ENCODE data around the gene PLA2G5. TPM values are rescaled to one million over a fixed set of nuclear protein-coding genes. Genes with fewer than 3 reads are reported as not detected.

The PLA2G5 gene
- polyA plus RNA-seq, 1 donor (not counting 4 experiments of a cell fraction or from before 2014, with no cell fraction given): 0.16 TPM

DNA sequence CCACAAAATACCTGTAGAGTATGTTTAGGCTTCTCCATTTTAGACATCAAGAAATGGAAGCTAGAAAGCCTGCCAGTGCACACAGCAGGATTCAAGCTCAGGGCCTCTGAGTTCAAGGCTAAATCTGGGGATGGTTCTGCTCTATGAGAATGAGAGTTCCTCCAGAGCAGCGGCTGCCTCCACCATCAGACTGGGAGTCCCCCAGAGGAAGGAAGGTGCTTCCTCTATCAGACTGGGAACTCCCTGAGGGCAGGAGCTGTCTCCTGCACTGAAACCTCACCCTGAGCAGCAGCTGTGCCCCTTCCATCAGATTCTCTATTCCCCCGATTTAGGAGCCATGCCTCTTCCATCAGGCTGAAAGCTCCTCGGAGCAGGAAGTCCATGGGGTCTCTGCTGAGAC is 20.1 kb downstream of the PLA2G5 start:
- Histone ChIP-seq H3K4me1 (ENCODE audit: control insufficient read depth, extremely low read depth, insufficient read depth, low read length) (no peaks in the 10 kb centered on the region), H4K20me1 (ENCODE audit: control insufficient read depth, extremely low read depth, insufficient read depth, low read length) (no peaks in the 10 kb centered on the region), H3K4me3 (ENCODE audit: control insufficient read depth in 2 of 3, extremely low read depth in 1 of 3, insufficient read depth in 2 of 3, low read depth in 1 of 3, low read length in 3 of 3) (no peak overlapping the region), H3K36me3 (ENCODE audit: control insufficient read depth in 2 of 2, extremely low read depth in 1 of 2, insufficient read depth in 2 of 2, low read length in 2 of 2) (no peaks in the 10 kb centered on the region), H2AFZ (ENCODE audit: control insufficient read depth, low read length) (no peak overlapping the region), H3K27me3 (ENCODE audit: control insufficient read depth, extremely low read depth, insufficient read depth, low read length) (peaks cover 6% of the 10 kb centered on the region), H3K79me2 (ENCODE audit: control insufficient read depth, insufficient read depth, low read length) (no peaks in the 10 kb centered on the region), H3K4me2 (ENCODE audit: control insufficient read depth, extremely low read depth, insufficient read depth, low read depth, low read length) (no peak overlapping the region), H3K27ac (ENCODE audit: control insufficient read depth, insufficient read depth, low read length) (no peak overlapping the region), H3K9me3 (ENCODE audit: control insufficient read depth, low read depth, low read length) (no peaks in the 10 kb centered on the region), H3K9me1 (ENCODE audit: control insufficient read depth, extremely low read depth, insufficient read depth, low read length) (no peaks in the 10 kb centered on the region), H3K9ac (ENCODE audit: control insufficient read depth, extremely low read depth, insufficient read depth, low read length) (no peak overlapping the region)
- TF ChIP-seq, protein P1, sequence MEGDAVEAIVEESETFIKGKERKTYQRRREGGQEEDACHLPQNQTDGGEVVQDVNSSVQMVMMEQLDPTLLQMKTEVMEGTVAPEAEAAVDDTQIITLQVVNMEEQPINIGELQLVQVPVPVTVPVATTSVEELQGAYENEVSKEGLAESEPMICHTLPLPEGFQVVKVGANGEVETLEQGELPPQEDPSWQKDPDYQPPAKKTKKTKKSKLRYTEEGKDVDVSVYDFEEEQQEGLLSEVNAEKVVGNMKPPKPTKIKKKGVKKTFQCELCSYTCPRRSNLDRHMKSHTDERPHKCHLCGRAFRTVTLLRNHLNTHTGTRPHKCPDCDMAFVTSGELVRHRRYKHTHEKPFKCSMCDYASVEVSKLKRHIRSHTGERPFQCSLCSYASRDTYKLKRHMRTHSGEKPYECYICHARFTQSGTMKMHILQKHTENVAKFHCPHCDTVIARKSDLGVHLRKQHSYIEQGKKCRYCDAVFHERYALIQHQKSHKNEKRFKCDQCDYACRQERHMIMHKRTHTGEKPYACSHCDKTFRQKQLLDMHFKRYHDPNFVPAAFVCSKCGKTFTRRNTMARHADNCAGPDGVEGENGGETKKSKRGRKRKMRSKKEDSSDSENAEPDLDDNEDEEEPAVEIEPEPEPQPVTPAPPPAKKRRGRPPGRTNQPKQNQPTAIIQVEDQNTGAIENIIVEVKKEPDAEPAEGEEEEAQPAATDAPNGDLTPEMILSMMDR (optimal IDR thresholded peaks at IDR 0.05 in 1 of 3, IDR thresholded peaks at IDR 0.05 in 1 of 3, conservative IDR thresholded peaks at IDR 0.05 in 1 of 3; ENCODE audit: extremely low read depth in 1 of 3, insufficient read depth in 2 of 3, low read length in 3 of 3): no peak
- no peak for TF ChIP-seq EZH2 (IDR thresholded peaks at IDR 0.05; ENCODE audit: low read length)
- no peak for FAIRE-seq
- no peak for DNase-seq (ENCODE audit: low read depth, low spot score)
- dilution Hi-C loops (cut with MboI; ENCODE audit: extremely low pct_ligation_motif_present, low sequenced_read_pairs): no loop called here

DNA sequence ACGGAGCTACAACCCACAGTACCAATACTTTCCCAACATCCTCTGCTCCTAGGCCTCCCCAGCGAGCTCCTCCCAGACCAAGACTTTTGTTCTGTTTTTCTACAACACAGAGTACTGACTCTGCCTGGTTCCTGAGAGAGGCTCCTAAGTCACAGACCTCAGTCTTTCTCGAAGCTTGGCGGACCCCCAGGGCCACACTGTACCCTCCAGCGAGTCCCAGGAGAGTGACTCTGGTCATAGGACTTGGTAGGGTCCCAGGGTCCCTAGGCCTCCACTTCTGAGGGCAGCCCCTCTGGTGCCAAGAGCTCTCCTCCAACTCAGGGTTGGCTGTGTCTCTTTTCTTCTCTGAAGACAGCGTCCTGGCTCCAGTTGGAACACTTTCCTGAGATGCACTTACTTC is 20.6 kb downstream of the PLA2G5 start:
- DNase-seq (ENCODE audit: low read depth, low spot score) (no peak), FAIRE-seq (no peak)
- Histone ChIP-seq H3K27me3 (ENCODE audit: control insufficient read depth, extremely low read depth, insufficient read depth, low read length) (peaks cover 6% of the 10 kb centered on the region), H3K27ac (ENCODE audit: control insufficient read depth, insufficient read depth, low read length) (no peak overlapping the region), H3K4me3 (ENCODE audit: control insufficient read depth in 2 of 3, extremely low read depth in 1 of 3, insufficient read depth in 2 of 3, low read depth in 1 of 3, low read length in 3 of 3) (no peak overlapping the region), H3K9me3 (ENCODE audit: control insufficient read depth, low read depth, low read length) (no peaks in the 10 kb centered on the region), H3K4me2 (ENCODE audit: control insufficient read depth, extremely low read depth, insufficient read depth, low read depth, low read length) (no peak overlapping the region), H4K20me1 (ENCODE audit: control insufficient read depth, extremely low read depth, insufficient read depth, low read length) (no peaks in the 10 kb centered on the region), H3K9ac (ENCODE audit: control insufficient read depth, extremely low read depth, insufficient read depth, low read length) (no peak overlapping the region), H3K9me1 (ENCODE audit: control insufficient read depth, extremely low read depth, insufficient read depth, low read length) (no peaks in the 10 kb centered on the region), H2AFZ (ENCODE audit: control insufficient read depth, low read length) (no peak overlapping the region), H3K79me2 (ENCODE audit: control insufficient read depth, insufficient read depth, low read length) (no peaks in the 10 kb centered on the region), H3K36me3 (ENCODE audit: control insufficient read depth in 2 of 2, extremely low read depth in 1 of 2, insufficient read depth in 2 of 2, low read length in 2 of 2) (no peaks in the 10 kb centered on the region), H3K4me1 (ENCODE audit: control insufficient read depth, extremely low read depth, insufficient read depth, low read length) (no peaks in the 10 kb centered on the region)
- dilution Hi-C loops (cut with MboI; ENCODE audit: extremely low pct_ligation_motif_present, low sequenced_read_pairs): no loop called here
- TF ChIP-seq, protein P1 (optimal IDR thresholded peaks at IDR 0.05 in 1 of 3, IDR thresholded peaks at IDR 0.05 in 1 of 3, conservative IDR thresholded peaks at IDR 0.05 in 1 of 3; ENCODE audit: extremely low read depth in 1 of 3, insufficient read depth in 2 of 3, low read length in 3 of 3): no peak
- no peak for TF ChIP-seq EZH2 (IDR thresholded peaks at IDR 0.05; ENCODE audit: low read length)

Data from keratinocyte (primary cell).